GM18858 (cell line): ENCODE measurements around the gene AREG.

ENCODE experiments used
- ATAC-seq: cut with Tn5 transposase; IDR thresholded peaks from one replicate; pipeline ENCODE4 v1.9.1; 2021; ENCODE audit not compliant: unreplicated experiment

AREG gene

DNA sequence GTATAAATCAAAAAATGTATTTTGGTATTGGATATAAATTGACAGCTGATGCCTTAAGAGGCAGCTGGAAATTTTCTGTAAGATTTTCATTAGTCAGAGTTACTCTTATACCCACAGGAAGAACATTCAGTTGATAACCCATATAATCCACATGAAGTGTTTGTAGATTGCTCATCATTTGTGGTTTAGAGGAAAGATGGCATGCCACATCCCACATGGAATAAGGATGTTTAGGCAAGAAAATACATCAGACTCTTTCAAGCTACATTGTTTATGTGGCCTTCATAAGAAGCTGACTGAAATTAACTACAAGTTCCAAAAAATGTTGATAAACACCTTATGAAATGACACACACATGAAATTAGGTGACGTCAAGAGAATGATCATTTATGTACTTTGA, 56.6 kb downstream of the AREG start:
- no peak for ATAC-seq

DNA sequence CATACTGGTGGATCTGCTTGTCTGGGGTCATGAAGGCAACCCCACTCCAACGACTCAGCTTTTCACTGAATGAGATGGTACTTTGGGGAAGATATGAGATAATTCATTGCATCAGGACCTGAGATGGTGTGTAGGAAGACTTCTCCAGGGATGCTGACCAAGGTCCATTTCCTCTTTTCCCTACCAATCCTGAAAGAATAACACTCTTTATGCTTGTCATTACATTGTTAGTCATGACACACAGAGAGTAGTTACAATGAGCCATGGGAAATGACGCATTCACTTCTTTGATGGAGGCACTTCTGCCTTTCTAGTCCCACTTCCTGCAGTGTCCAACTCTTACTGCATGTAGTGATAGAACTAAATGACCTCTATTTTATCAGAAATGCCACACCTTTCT, 58.6 kb downstream of the AREG start:
- ATAC-seq, result no peak

DNA sequence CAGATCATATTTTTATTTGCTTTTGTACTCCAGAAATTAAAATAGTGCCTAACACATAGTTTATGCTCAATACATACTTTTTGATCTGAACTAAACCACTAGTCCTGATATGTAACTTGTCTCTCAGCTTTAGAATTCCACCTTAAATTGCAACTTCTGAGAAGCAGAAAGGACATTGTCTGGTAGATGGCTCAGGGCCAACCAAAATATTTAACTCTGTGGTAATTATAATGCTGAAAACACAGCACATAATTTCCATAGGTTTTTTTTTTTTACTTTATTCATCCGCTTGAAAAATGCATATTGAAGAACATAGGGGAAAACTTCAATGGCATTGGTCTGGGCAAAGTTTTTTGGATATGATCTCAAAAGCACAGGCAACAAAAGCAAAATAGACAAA, 59.3 kb downstream of the AREG start:
- no peak for ATAC-seq
